HepG2 (cell line): Measurements from ENCODE around the gene IRF2BPL. TPM values are rescaled to one million over a fixed set of nuclear protein-coding genes. Genes with fewer than 3 reads are reported as not detected.

ENCODE experiments used
- ATAC-seq: fragments of 200-7000 bp; cut with Tn5 transposase; 3 replicates; pipeline ENCODE4 v1.9.1; 2020; ENCODE audit warnings: mild to moderate bottlenecking, moderate library complexity
- Bru-seq: library from RNA; stranded (reverse); fragments of 400-500 nt; gene quantifications from one replicate; lab custom pipeline; 2021; lab: Mats Ljungman, UMichigan
- BruChase-seq, 2 experiments: library from RNA; stranded (reverse); fragments of 400-500 nt; gene quantifications; one replicate each; lab custom pipeline; 2021; lab: Mats Ljungman, UMichigan
- BruUV-seq: library from RNA; stranded (reverse); fragments of 400-500 nt; replicated peaks from 2 replicates; lab custom pipeline; 2021; lab: Mats Ljungman, UMichigan
- CTCF ChIA-PET: fragments of 300-600 bp; formaldehyde crosslinking; extraction: SDS; loops from one replicate; lab custom pipeline; 2021; ENCODE audit warnings: low total read pairs, inconsistent platforms, low intra/inter-chr PET ratio; lab: Yijun Ruan, JAX
- POLR2A ChIA-PET: fragments of 350-600 bp; sonication (Branson Sonifier 250); formaldehyde crosslinking; loops from one replicate; lab custom pipeline; 2020; ENCODE audit warnings: antibody characterized with exemption, inconsistent platforms; lab: Yijun Ruan, JAX
- DNase-seq: peaks from one replicate; pipeline ENCODE4 v3.0.0-alpha.2; 2015; ENCODE audit warnings: low spot score
- FAIRE-seq: peaks from 3 replicates; lab custom pipeline; 2011; peaks lifted over from hg19 to GRCh38; lab: Jason Lieb, UNC
- H2AFZ ChIP-seq: one replicate; pipeline ENCODE4 v1.6.1; 2011; ENCODE audit warnings: low read length, inconsistent platforms
- H3K27ac ChIP-seq: fragments of 300-600 bp; 3 replicates; pipeline ENCODE4 v1.8.0; 2011; ENCODE audit warnings: mixed run types, mild to moderate bottlenecking, mixed read lengths, low read length, inconsistent platforms; ENCODE audit not compliant: insufficient read depth; ENCODE audit errors: extremely low read length
- H3K27me3 ChIP-seq, 2 experiments: fragments of 200-600 bp in 1 of 2; 2 replicates in 1 of 2; 3 replicates in 1 of 2; pipeline versions ENCODE4 v1.6.0 to v1.8.0; 2011; ENCODE audit warnings: low read length in 2 of 2, mild to moderate bottlenecking in 2 of 2, moderate library complexity in 2 of 2, inconsistent platforms in 1 of 2; ENCODE audit not compliant: insufficient read depth in 2 of 2, control insufficient read depth in 1 of 2
- H3K36me3 ChIP-seq, 2 experiments: fragments of 200-600 bp in 1 of 2; replicated peaks in 1 of 2; 2 replicates in 1 of 2; 3 replicates in 1 of 2; pipeline versions ENCODE4 v1.5.1 to v1.8.0; 2011; ENCODE audit warnings: low read length in 2 of 2, inconsistent platforms in 1 of 2; ENCODE audit not compliant: insufficient read depth in 2 of 2, control insufficient read depth in 1 of 2
- H3K4me1 ChIP-seq: 2 replicates; pipeline ENCODE4 v1.5.1; 2012; ENCODE audit warnings: low read length, inconsistent platforms; ENCODE audit not compliant: insufficient read depth
- H3K4me2 ChIP-seq: 2 replicates; pipeline ENCODE4 v1.6.0; 2011; ENCODE audit warnings: low read depth, low read length, inconsistent platforms
- H3K4me3 ChIP-seq, 3 experiments: fragments of 200-600 bp in 1 of 3; sonication (generic), shearing (Covaris generic) in 1 of 3; replicated peaks in 1 of 3; 2 replicates each; pipeline ENCODE4 v1.5.1; 2011 to 2016; ENCODE audit warnings: low read length in 3 of 3, inconsistent platforms in 2 of 3, low read depth in 2 of 3, mild to moderate bottlenecking in 2 of 3, control low read depth in 1 of 3, mixed read lengths in 1 of 3; ENCODE audit not compliant: insufficient read depth in 1 of 3
- H3K79me2 ChIP-seq: one replicate; pipeline ENCODE4 v1.6.1; 2011; ENCODE audit warnings: low read length, inconsistent platforms; ENCODE audit not compliant: insufficient read depth
- H3K9ac ChIP-seq: 2 replicates; pipeline ENCODE4 v1.6.0; 2011; ENCODE audit warnings: mild to moderate bottlenecking, low read depth, low read length, inconsistent platforms; ENCODE audit not compliant: insufficient read depth
- H3K9me3 ChIP-seq: 2 replicates; pipeline ENCODE4 v1.5.1; 2012; ENCODE audit warnings: mild to moderate bottlenecking, low read length
- H4K20me1 ChIP-seq: 2 replicates; pipeline ENCODE4 v1.6.0; 2011; ENCODE audit warnings: inconsistent platforms, mild to moderate bottlenecking, low read length, moderate library complexity; ENCODE audit not compliant: insufficient read depth
- FIP1L1 ChIP-seq: fragments of 200-400 bp; formaldehyde crosslinking; IDR thresholded peaks from 2 replicates; pipeline ENCODE4 v1.6.1; 2018; ENCODE audit warnings: low read depth, mild to moderate bottlenecking, low read length, moderate library complexity, borderline replicate concordance; ENCODE audit not compliant: insufficient read depth
- FOXA3 ChIP-seq: IDR thresholded peaks from 2 replicates; pipeline ENCODE4 v1.6.1; 2016; ENCODE audit warnings: missing genetic modification reagents, missing compliant biosample characterization
- KDM2A ChIP-seq: sonication (generic); formaldehyde crosslinking; IDR thresholded peaks from 2 replicates; pipeline ENCODE4 v1.4.0; 2020; ENCODE audit warnings: low read depth, missing genetic modification reagents, borderline replicate concordance
- MAZ ChIP-seq, 2 experiments: sonication (generic) in 1 of 2; formaldehyde crosslinking in 1 of 2; IDR thresholded peaks; 2 replicates each; pipeline versions ENCODE4 v1.5.0 to v1.6.1; 2012 to 2020; ENCODE audit warnings: low read depth in 2 of 2, mild to moderate bottlenecking in 2 of 2, borderline replicate concordance in 1 of 2, improper control_type of control experiment in 1 of 2, low read length in 1 of 2, missing genetic modification reagents in 1 of 2, moderate library complexity in 1 of 2
- MXI1 ChIP-seq: IDR thresholded peaks from 3 replicates; pipeline ENCODE4 v1.6.1; 2012; ENCODE audit warnings: low read depth, low read length, inconsistent platforms, borderline replicate concordance
- NR2F2 ChIP-seq: IDR thresholded peaks from 2 replicates; pipeline ENCODE4 v1.6.1; 2012; ENCODE audit warnings: low read depth, inconsistent platforms, borderline replicate concordance
- TEAD3 ChIP-seq: optimal IDR thresholded peaks from 2 replicates; pipeline ENCODE3; 2016; ENCODE audit warnings: borderline replicate concordance
- YY1 ChIP-seq: IDR thresholded peaks from 2 replicates; pipeline ENCODE4 v1.6.1; 2011; ENCODE audit warnings: low read length, low read depth, moderate library complexity, mild to moderate bottlenecking; ENCODE audit not compliant: insufficient read depth, insufficient replicate concordance
- WGBS: methylation state at CpG from one replicate; pipeline ENCODE4 v1.1.6; 2017; ENCODE audit warnings: low lambda C conversion rate; 5-methylcytosine and 5-hydroxymethylcytosine counted together
- in situ Hi-C: cut with HindIII; loops from 2 replicates; pipeline ENCODE4 v1.10.0; 2017; ENCODE audit warnings: low pct_unique_long_range_greater_than_20kb; ENCODE audit not compliant: extremely low pct_ligation_motif_present
- intact Hi-C: fragments of 100-400 bp; cut with micrococcal nuclease; formaldehyde crosslinking; loops from one replicate; pipeline ENCODE4 v1.10.0; 2022; ENCODE audit not compliant: unreplicated experiment
- long read RNA-seq, 2 experiments: library from RNA in 1 of 2; library from polyadenylated mRNA in 1 of 2; stranded (forward) in 1 of 2; unstranded in 1 of 2; transcript quantifications; one replicate each; pipeline ENCODE4 v2.0.0, GENCODE V29; 2019 to 2022
- polyA minus RNA-seq, 3 experiments: library from RNA; depleted of rRNA, polyadenylated mRNA; stranded (reverse); fragments of >200 nt; gene quantifications; 2 replicates each; pipeline ENCODE4 v1.2.3, GENCODE V29; 2011; ENCODE audit warnings: low replicate concordance in 1 of 3
- polyA plus RNA-seq, 8 experiments: library from polyadenylated mRNA; depleted of rRNA in 3 of 8; stranded (reverse) in 7 of 8; unstranded in 1 of 8; fragments of >200 nt; fragmentation: Illumina TruSeq in 4 of 8; extraction: Trizol in 4 of 8; gene quantifications; 2 replicates each; pipeline versions ENCODE4 v1.2.1 to v1.2.3, GENCODE V29; 2011 to 2016; ENCODE audit warnings: low read depth in 4 of 8, missing spikeins in 1 of 8, mixed read lengths in 1 of 8; ENCODE audit not compliant: insufficient read depth in 1 of 8
- total RNA-seq, 5 experiments: library from RNA; depleted of rRNA; stranded (reverse); fragments of >200 nt; fragmentation: Illumina TruSeq; extraction: Trizol; gene quantifications; 2 replicates each; pipeline ENCODE4 v1.2.3, GENCODE V29; 2016; ENCODE audit warnings: low read depth in 1 of 5
- TF ChIP-seq, protein P1 (sequence below): IDR thresholded peaks from 2 replicates; pipeline ENCODE4 v1.6.1; 2016; ENCODE audit warnings: low read depth, borderline replicate concordance
- TF ChIP-seq, protein P2 (sequence below): sonication (generic); formaldehyde crosslinking; conservative IDR thresholded peaks from 2 replicates; pipeline ENCODE4 v1.4.0; 2020; ENCODE audit warnings: missing genetic modification reagents
- TF ChIP-seq, protein P3 (sequence below): sonication (generic); formaldehyde crosslinking; IDR thresholded peaks from 2 replicates; pipeline ENCODE4 v1.4.0; 2020; ENCODE audit warnings: mild to moderate bottlenecking, missing genetic modification reagents

IRF2BPL gene
- 6.2 and 8.4 TPM in 2 replicates for total RNA-seq (2016; rRNA removed; fragmentation: Illumina TruSeq; extraction: Trizol)
- 0.88 and 1.1 TPM in 2 replicates for total RNA-seq (2016; cell fraction: cytosol; rRNA removed; fragmentation: Illumina TruSeq; extraction: Trizol; ENCODE audit: low read depth)
- total RNA-seq (2016; cell fraction: insoluble cytoplasmic fraction; rRNA removed; fragmentation: Illumina TruSeq; extraction: Trizol): 6.2 and 7.9 TPM in 2 replicates
- 3.5 and 4.3 TPM in 2 replicates for total RNA-seq (2016; cell fraction: membrane; rRNA removed; fragmentation: Illumina TruSeq; extraction: Trizol)
- total RNA-seq (2016; cell fraction: nucleus; rRNA removed; fragmentation: Illumina TruSeq; extraction: Trizol): 5.8 and 6.6 TPM in 2 replicates
- polyA plus RNA-seq (2011; rRNA removed): 6.6 and 7.8 TPM in 2 replicates
- polyA plus RNA-seq (2011; cell fraction: cytosol; rRNA removed): 6.1 and 8.5 TPM in 2 replicates
- 9.9 and 12.0 TPM in 2 replicates for polyA plus RNA-seq (2011; cell fraction: nucleus; rRNA removed)
- polyA plus RNA-seq (2012): 13.5 and 21.1 TPM in 2 replicates
- polyA plus RNA-seq (2016; cell fraction: cytosol; fragmentation: Illumina TruSeq; extraction: Trizol; ENCODE audit: low read depth): 0.57 and 0.58 TPM in 2 replicates
- 8.8 and 10.6 TPM in 2 replicates for polyA plus RNA-seq (2016; cell fraction: insoluble cytoplasmic fraction; fragmentation: Illumina TruSeq; extraction: Trizol; ENCODE audit: low read depth)
- 2.4 and 2.6 TPM in 2 replicates for polyA plus RNA-seq (2016; cell fraction: membrane; fragmentation: Illumina TruSeq; extraction: Trizol; ENCODE audit: low read depth)
- 9.6 and 10.7 TPM in 2 replicates for polyA plus RNA-seq (2016; cell fraction: nucleus; fragmentation: Illumina TruSeq; extraction: Trizol; ENCODE audit: insufficient read depth, low read depth)
- polyA minus RNA-seq (2011; rRNA and poly(A)+ RNA removed; ENCODE audit: low replicate concordance): 5.2 and 20.2 TPM in 2 replicates
- 14.8 and 18.3 TPM in 2 replicates for polyA minus RNA-seq (2011; cell fraction: cytosol; rRNA and poly(A)+ RNA removed)
- 5.8 and 8.6 TPM in 2 replicates for polyA minus RNA-seq (2011; cell fraction: nucleus; rRNA and poly(A)+ RNA removed)
- percentile 74 among the genes with signal in this experiment for Bru-seq, nascent RNA
- BruChase-seq, experiment 1, labeled RNA remaining after a 6-hour chase: percentile 79 among the genes with signal in this experiment
- percentile 95 among the genes with signal in this experiment for BruChase-seq, experiment 2, labeled RNA remaining after a 2-hour chase
- long read RNA-seq, experiment 1, full-length matches to known transcripts: 24 of 24 reads
- long read RNA-seq, experiment 1, partial matches to known transcripts: 0 of 24 reads
- long read RNA-seq, experiment 1, other reads (novel, unspliced or antisense): 0 of 24 reads
- long read RNA-seq, experiment 2, full-length matches to known transcripts: 143 of 143 reads
- long read RNA-seq, experiment 2, partial matches to known transcripts: 0 of 143 reads
- long read RNA-seq, experiment 2, other reads (novel, unspliced or antisense): 0 of 143 reads

DNA sequence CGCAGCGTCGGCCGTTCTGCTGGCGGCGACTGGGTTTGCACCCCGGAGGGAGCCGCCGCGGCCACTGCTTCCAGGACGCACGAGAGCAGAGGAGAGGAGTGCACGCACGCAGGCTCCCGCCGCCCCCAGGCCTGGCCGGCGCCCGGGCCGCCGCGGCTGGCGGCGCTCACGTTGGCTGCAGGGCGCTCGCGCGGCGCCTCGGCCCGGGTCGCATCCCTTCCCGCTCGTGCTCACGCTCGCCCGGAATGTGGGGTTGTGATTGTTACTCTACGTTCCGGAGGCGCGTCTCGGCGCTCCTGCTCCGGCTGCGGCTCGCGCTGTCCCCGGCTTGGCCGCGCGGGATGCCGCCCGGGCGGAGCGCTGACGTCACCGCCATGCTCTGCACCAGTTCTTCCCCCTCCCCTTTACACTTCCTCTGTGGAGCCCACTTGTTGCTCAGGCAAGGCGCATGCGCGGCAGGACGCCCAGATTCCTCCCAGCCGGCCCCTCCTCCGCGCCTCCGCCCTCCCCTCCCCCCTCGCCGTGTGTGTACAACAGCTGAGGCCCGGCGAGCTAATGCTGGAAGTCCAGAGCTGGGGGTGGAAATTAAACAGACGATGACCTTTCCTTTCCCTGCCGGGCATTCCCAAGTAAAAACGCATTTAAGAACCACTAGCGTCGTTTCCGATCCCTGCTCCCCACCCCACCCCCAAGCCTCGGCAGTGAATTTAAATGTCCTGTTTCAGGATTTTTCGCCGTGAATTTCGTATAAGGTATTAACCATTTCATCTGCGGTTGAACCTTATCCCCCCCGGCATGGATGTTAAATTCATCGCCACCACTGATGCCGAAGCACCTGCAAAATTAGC is at the start of gene IRF2BPL:
TSS of gene IRF2BPL (minus strand) at position 325 of the 848 bp plus-strand sequence. CDS start 916 bp downstream, outside the sequence.
- FAIRE-seq (peak; percentile 56), ATAC-seq (peak; percentile 53), DNase-seq (peak; percentile 94)
- CTCF ChIA-PET: no interaction called here
- WGBS: 3% methylated on average over 14 of the region's 84 CpGs
- peaks cover 14% of the 10 kb centered on the region for H4K20me1 ChIP-seq
- peak within 1 kb of the TSS; percentile 94 for H3K4me2 ChIP-seq
- POLR2A ChIA-PET: interaction anchor here (0.7 to 4.6 kb wide), 12 partner anchors 8 to 81 kb away, joined by 3 to 85 read pairs (median 4); no protein-coding TSS in a partner anchor
- in situ Hi-C loops: no loop called here
- H3K4me1 ChIP-seq: peaks cover 79% of the 10 kb centered on the region
- peaks cover 36% of the 10 kb centered on the region for H3K79me2 ChIP-seq
- peak within 1 kb of the TSS; percentile 82 to 85 (median 85) for H3K4me3 ChIP-seq
- H2AFZ ChIP-seq: no peak within 1 kb of the TSS
- H3K9me3 ChIP-seq: no peaks in the 10 kb centered on the region
- H3K36me3 ChIP-seq: peaks cover 2 to 5% of the 10 kb centered on the region in 2 experiments; a peak in 2 of 5 replicates
- peak within 1 kb of the TSS; percentile 95 for H3K9ac ChIP-seq
- peak within 1 kb of the TSS; percentile 94 for H3K27ac ChIP-seq
- intact Hi-C loops: no loop called here
- no TSS peak for BruUV-seq
- no peaks in the 10 kb centered on the region for H3K27me3 ChIP-seq
- peak; percentile 64; the same call in 1 of the 2 replicates for TF ChIP-seq KDM2A (CRISPR knock-in tag)
- peak; percentile 59; the same call in 1 of the 3 replicates for TF ChIP-seq MXI1
- TF ChIP-seq, protein P1, sequence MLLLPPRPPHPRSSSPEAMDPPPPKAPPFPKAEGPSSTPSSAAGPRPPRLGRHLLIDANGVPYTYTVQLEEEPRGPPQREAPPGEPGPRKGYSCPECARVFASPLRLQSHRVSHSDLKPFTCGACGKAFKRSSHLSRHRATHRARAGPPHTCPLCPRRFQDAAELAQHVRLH (CRISPR knock-in tag): 0 out of 2 replicates have a peak, but pooled peaks have one; percentile 26
- TF ChIP-seq MAZ (IDR thresholded peaks at IDR 0.05; ENCODE audit: borderline replicate concordance, low read depth, low read length): peak; percentile 100
- peak; percentile 97 for TF ChIP-seq MAZ (CRISPR knock-in tag; IDR thresholded peaks at IDR 0.05; ENCODE audit: low read depth)
- peak; percentile 90 for TF ChIP-seq FOXA3 (CRISPR knock-in tag)
- TF ChIP-seq, protein P2, sequence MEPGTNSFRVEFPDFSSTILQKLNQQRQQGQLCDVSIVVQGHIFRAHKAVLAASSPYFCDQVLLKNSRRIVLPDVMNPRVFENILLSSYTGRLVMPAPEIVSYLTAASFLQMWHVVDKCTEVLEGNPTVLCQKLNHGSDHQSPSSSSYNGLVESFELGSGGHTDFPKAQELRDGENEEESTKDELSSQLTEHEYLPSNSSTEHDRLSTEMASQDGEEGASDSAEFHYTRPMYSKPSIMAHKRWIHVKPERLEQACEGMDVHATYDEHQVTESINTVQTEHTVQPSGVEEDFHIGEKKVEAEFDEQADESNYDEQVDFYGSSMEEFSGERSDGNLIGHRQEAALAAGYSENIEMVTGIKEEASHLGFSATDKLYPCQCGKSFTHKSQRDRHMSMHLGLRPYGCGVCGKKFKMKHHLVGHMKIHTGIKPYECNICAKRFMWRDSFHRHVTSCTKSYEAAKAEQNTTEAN (CRISPR knock-in tag): 0 out of 2 replicates have a peak, but pooled peaks have one; percentile 66
- no peak for TF ChIP-seq FIP1L1
- TF ChIP-seq, protein P3, sequence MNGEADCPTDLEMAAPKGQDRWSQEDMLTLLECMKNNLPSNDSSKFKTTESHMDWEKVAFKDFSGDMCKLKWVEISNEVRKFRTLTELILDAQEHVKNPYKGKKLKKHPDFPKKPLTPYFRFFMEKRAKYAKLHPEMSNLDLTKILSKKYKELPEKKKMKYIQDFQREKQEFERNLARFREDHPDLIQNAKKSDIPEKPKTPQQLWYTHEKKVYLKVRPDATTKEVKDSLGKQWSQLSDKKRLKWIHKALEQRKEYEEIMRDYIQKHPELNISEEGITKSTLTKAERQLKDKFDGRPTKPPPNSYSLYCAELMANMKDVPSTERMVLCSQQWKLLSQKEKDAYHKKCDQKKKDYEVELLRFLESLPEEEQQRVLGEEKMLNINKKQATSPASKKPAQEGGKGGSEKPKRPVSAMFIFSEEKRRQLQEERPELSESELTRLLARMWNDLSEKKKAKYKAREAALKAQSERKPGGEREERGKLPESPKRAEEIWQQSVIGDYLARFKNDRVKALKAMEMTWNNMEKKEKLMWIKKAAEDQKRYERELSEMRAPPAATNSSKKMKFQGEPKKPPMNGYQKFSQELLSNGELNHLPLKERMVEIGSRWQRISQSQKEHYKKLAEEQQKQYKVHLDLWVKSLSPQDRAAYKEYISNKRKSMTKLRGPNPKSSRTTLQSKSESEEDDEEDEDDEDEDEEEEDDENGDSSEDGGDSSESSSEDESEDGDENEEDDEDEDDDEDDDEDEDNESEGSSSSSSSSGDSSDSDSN: peak; percentile 44
- peak; percentile 35 for TF ChIP-seq YY1
- peak; percentile 79 for TF ChIP-seq TEAD3 (CRISPR knock-in tag)
- TF ChIP-seq NR2F2: peak; percentile 66; the same call in 1 of the 2 replicates
